ENCODE results near the gene RAD17.
A peak's percentile ranks its signal among the peaks of the same experiment; 100 is the strongest.
"Not testable (repeated sequence)": the region's sequence is repeated elsewhere in the genome, so short reads cannot be mapped to it uniquely, and the experiment has no call there.

Gene RAD17

DNA sequence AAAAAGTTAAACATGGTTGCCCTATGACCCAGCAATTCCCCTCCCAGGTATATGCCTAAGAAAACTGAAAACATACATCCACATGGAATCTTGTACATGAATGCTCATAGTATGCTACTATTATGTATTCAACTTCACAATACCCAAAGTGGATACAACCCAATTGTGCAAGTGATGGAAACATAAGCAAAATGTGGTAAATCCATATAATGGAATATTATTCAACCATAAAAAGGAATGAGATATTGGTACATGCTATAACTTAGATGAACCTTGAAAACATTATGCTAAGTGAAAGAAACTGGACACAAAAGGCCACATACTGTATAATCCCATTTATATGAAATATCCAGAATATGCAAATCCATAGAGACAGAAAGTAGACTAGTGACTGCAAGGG is 19.0 kb upstream of the RAD17 start:
- peaks cover 17 to 22% of the 10 kb centered on the region in 2 donors for H3K36me3 ChIP-seq (ENCODE audit: control insufficient read depth in 2 of 2, insufficient read depth in 2 of 2, low read length in 2 of 2)
- H3K27me3 ChIP-seq (ENCODE audit: control insufficient read depth in 1 of 2, insufficient read depth in 2 of 2, low read length in 2 of 2) = no peaks in the 10 kb centered on the region
- no peaks in the 10 kb centered on the region for H3K9me3 ChIP-seq (ENCODE audit: control insufficient read depth in 2 of 2, low read length in 2 of 2)
- no peak overlapping the region for H3K27ac ChIP-seq (ENCODE audit: low read length)
- H3K4me1 ChIP-seq (ENCODE audit: control insufficient read depth, insufficient read depth, low read length) = no peaks in the 10 kb centered on the region
- no peak overlapping the region for H3K4me3 ChIP-seq (ENCODE audit: low read length in 2 of 2)
- H3K9ac ChIP-seq (ENCODE audit: low read length in 2 of 2) = no peak overlapping the region

DNA sequence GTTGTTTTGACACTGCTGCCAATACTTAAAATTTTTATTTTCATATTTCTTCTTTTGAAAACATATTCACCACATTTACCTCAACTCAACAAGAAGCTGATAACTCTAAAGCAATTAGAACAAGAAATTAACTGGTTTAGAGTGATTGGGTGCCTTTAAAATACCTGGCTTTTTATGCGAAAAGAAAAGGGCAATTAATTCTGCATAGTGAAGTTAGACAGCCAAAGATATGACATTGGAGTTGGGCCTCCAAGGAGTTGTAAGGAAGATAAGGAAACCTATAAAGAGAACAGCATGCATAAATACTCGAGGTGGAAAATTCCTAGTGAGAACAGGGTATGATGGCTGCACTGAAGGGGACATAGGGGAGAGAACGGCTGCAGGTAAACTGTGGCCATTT is 9.9 kb upstream of the RAD17 start:
- Histone ChIP-seq H3K9ac (ENCODE audit: low read length in 2 of 2) (no peak overlapping the region), H3K4me1 (ENCODE audit: control insufficient read depth, insufficient read depth, low read length) (no peaks in the 10 kb centered on the region), H3K9me3 (ENCODE audit: control insufficient read depth in 2 of 2, low read length in 2 of 2) (no peaks in the 10 kb centered on the region), H3K27ac (ENCODE audit: low read length) (no peak overlapping the region), H3K36me3 (ENCODE audit: control insufficient read depth in 2 of 2, insufficient read depth in 2 of 2, low read length in 2 of 2) (peaks cover 4 to 18% of the 10 kb centered on the region in 2 donors), H3K27me3 (ENCODE audit: control insufficient read depth in 1 of 2, insufficient read depth in 2 of 2, low read length in 2 of 2) (no peaks in the 10 kb centered on the region), H3K4me3 (ENCODE audit: low read length in 2 of 2) (no peak overlapping the region)

DNA sequence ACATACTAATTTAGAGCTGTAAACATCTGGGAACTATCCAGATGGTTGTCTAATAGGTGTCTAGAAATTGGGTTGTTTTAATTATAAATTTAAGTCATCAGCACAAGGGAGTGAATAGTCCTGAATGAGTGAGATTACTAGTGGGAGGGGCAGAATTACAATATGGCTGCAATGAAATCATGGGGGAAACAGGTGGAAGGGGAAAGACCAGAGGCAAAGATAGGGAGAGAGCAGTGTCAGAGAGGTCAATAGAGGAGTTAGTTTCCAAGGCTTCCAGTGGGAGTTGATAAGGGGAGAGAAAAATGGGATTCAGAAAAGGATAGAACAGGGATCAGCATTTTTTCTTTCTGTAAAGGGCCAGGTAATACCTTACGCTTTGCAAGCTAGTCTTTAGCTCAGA is 9.2 kb upstream of the RAD17 start:
- H3K9me3 ChIP-seq (ENCODE audit: control insufficient read depth in 2 of 2, low read length in 2 of 2) = no peaks in the 10 kb centered on the region
- no peak overlapping the region for H3K9ac ChIP-seq (ENCODE audit: low read length in 2 of 2)
- H3K4me3 ChIP-seq (ENCODE audit: low read length in 2 of 2) = no peak overlapping the region
- no peaks in the 10 kb centered on the region for H3K27me3 ChIP-seq (ENCODE audit: control insufficient read depth in 1 of 2, insufficient read depth in 2 of 2, low read length in 2 of 2)
- H3K27ac ChIP-seq (ENCODE audit: low read length) = no peak overlapping the region
- H3K4me1 ChIP-seq (ENCODE audit: control insufficient read depth, insufficient read depth, low read length) = no peaks in the 10 kb centered on the region
- peaks cover 10 to 20% of the 10 kb centered on the region in 2 donors for H3K36me3 ChIP-seq (ENCODE audit: control insufficient read depth in 2 of 2, insufficient read depth in 2 of 2, low read length in 2 of 2)

DNA sequence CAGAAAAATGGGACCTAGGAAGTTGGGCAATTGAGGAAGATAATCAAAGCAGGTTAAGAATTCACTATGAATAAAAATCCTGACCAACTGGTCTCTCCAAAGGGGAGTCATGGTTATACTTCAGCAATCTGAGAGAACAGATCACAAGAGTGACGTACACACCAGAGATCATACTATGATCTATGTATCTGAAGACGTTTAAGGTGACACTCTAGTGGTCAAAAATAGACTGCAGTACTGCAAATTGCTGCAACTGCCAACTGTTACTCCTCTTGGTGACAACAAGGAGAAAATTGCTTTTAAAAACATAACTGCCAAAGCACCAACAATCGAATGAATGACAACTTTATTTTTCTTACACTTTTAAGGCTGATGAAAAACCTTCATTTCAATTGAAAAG is 5.2 kb upstream of the RAD17 start:
- H3K27ac ChIP-seq (ENCODE audit: low read length) = no peak overlapping the region
- H3K9me3 ChIP-seq (ENCODE audit: control insufficient read depth in 2 of 2, low read length in 2 of 2) = no peaks in the 10 kb centered on the region
- no peaks in the 10 kb centered on the region for H3K27me3 ChIP-seq (ENCODE audit: control insufficient read depth in 1 of 2, insufficient read depth in 2 of 2, low read length in 2 of 2)
- peaks cover 11 to 23% of the 10 kb centered on the region in 2 donors for H3K36me3 ChIP-seq (ENCODE audit: control insufficient read depth in 2 of 2, insufficient read depth in 2 of 2, low read length in 2 of 2)
- H3K4me3 ChIP-seq (ENCODE audit: low read length in 2 of 2) = no peak overlapping the region
- peaks cover 9% of the 10 kb centered on the region for H3K4me1 ChIP-seq (ENCODE audit: control insufficient read depth, insufficient read depth, low read length)
- no peak overlapping the region for H3K9ac ChIP-seq (ENCODE audit: low read length in 2 of 2)

DNA sequence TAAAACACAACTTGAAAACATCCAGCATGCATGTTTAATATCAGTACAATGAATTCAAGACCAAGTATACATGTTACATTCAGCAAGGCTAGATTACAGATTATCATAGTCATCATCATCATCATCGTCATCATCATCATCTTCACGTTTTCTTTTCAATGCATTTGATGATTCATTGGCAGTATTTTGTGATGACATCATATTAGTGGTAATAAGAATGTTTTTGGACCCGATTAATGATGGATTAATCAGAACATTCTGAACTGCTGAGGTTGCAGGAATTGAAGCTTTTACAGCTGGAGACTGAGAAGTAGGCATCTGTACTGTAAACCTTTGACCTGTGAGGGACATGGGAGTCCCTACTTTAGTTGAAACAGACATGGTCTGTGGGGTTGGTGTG is 4.8 kb upstream of the RAD17 start:
- Histone ChIP-seq H3K4me1 (ENCODE audit: control insufficient read depth, insufficient read depth, low read length) (peaks cover 9% of the 10 kb centered on the region), H3K27ac (ENCODE audit: low read length) (no peak overlapping the region), H3K36me3 (ENCODE audit: control insufficient read depth in 2 of 2, insufficient read depth in 2 of 2, low read length in 2 of 2) (peaks cover 11 to 23% of the 10 kb centered on the region in 2 donors), H3K9ac (ENCODE audit: low read length in 2 of 2) (no peak overlapping the region), H3K4me3 (ENCODE audit: low read length in 2 of 2) (no peak overlapping the region), H3K27me3 (ENCODE audit: control insufficient read depth in 1 of 2, insufficient read depth in 2 of 2, low read length in 2 of 2) (no peaks in the 10 kb centered on the region), H3K9me3 (ENCODE audit: control insufficient read depth in 2 of 2, low read length in 2 of 2) (no peaks in the 10 kb centered on the region)

DNA sequence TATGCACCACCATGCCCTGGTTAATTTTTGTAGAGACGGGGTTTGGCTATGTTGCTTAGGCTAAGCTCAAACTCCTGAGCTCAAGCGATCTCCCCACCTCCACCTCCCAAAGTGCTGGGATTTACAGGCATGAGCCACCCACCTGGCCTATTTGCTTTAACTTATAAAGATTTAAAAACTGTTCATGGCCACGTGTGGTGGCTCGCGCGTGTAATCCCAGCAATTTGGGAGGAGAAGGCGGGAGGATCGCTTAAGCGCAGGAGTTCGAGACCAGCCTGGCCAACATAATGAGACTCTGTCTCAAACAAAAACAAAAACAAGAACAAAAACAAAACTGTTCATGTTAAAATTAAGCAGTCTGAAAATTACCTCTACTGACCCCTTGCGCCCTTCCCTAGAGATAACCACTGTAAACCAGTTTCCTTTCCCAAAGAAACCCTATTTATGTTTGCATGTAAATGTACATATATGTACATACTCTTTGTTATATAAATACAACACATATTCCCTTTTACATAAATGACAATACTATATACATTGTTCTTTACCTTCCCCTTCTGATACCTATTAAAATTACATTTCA is 1.8 kb upstream of the RAD17 start:
- Histone ChIP-seq H3K36me3 (ENCODE audit: control insufficient read depth in 2 of 2, insufficient read depth in 2 of 2, low read length in 2 of 2) (peaks cover 11 to 23% of the 10 kb centered on the region in 2 donors), H3K9ac (ENCODE audit: low read length in 2 of 2) (peak overlapping the region in 1 of 2 donors; percentile 99), H3K9me3 (ENCODE audit: control insufficient read depth in 2 of 2, low read length in 2 of 2) (no peaks in the 10 kb centered on the region), H3K27me3 (ENCODE audit: control insufficient read depth in 1 of 2, insufficient read depth in 2 of 2, low read length in 2 of 2) (no peaks in the 10 kb centered on the region), H3K4me1 (ENCODE audit: control insufficient read depth, insufficient read depth, low read length) (peaks cover 14% of the 10 kb centered on the region), H3K27ac (ENCODE audit: low read length) (no peak overlapping the region), H3K4me3 (ENCODE audit: low read length in 2 of 2) (peak overlapping the region; percentile 94)

DNA sequence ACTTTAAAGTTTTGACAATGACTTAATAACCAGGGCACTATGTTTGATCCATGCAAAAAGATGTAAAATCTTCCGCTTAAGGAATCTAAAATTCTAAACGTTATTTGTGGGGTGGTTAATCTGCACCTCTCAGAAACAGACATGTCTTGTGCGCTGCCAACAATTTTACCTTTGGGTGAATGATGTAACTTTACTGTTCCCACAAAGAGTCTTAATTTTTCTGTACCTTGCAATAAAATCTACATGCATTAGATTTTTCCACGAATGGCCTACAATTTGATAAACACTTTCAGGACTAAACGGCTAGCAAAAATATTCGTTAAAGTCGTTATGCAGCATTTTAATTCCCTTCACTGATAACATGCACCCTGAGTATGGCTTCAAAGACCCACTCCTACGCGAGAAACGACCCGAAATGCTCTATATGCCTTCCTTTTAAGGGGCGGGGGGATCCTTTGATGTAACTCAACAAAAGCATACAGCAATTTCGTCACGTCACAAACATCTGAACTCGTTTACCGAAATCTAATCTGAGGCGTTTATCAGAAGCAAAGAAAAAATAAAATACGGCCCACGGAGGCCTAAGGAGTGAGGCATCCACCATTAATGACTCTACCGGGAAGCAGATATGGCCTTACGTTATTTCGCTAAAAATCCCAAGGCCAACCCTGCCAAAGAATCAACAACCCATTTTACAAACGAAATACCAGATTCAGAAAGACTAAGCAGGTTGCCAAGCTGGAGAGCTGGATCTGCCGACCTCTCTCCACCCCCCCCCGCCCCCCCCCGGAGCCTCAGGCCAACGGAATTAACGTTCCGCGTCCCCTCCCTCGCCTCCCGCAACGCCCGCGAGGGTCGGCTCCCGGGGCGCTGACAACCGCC is 919 bp upstream of the RAD17 start:
- Histone ChIP-seq H3K9me3 (ENCODE audit: control insufficient read depth in 2 of 2, low read length in 2 of 2) (no peaks in the 10 kb centered on the region), H3K4me3 (ENCODE audit: low read length in 2 of 2) (peak overlapping the region; percentile 94), H3K27ac (ENCODE audit: low read length) (peak overlapping the region; percentile 97), H3K27me3 (ENCODE audit: control insufficient read depth in 1 of 2, insufficient read depth in 2 of 2, low read length in 2 of 2) (no peaks in the 10 kb centered on the region), H3K9ac (ENCODE audit: low read length in 2 of 2) (peak overlapping the region; percentile 97 to 99), H3K36me3 (ENCODE audit: control insufficient read depth in 2 of 2, insufficient read depth in 2 of 2, low read length in 2 of 2) (peaks cover 11 to 19% of the 10 kb centered on the region in 2 donors), H3K4me1 (ENCODE audit: control insufficient read depth, insufficient read depth, low read length) (peaks cover 14% of the 10 kb centered on the region)

DNA sequence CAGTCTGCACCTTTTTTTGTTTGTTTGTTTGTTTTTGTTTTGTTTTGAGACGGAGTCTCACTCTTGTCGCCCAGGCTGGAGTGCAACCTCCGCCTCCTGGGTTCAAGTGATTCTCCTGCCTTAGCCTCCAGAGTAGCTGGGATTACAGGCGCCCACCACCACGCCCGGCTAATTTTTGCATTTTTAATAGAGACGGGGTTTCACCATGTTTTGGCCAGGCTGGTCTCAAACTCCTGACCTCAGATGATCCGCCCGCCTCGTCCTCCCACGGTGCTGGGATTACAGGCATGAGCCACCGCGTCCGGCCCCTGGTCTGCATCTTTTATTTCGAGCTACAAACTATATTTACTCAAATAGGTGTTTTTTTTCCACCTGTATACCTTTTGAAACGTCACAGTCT is 717 bp downstream of the RAD17 start:
- not testable (repeated sequence) for H3K9me3 ChIP-seq (ENCODE audit: control insufficient read depth in 2 of 2, low read length in 2 of 2); H3K36me3 ChIP-seq (ENCODE audit: control insufficient read depth in 2 of 2, insufficient read depth in 2 of 2, low read length in 2 of 2); H3K27me3 ChIP-seq (ENCODE audit: control insufficient read depth in 1 of 2, insufficient read depth in 2 of 2, low read length in 2 of 2); H3K27ac ChIP-seq (ENCODE audit: low read length)
- Histone ChIP-seq H3K9ac (ENCODE audit: low read length in 2 of 2) (peak overlapping the region; percentile 97 to 99), H3K4me3 (ENCODE audit: low read length in 2 of 2) (peak overlapping the region; percentile 94), H3K4me1 (ENCODE audit: control insufficient read depth, insufficient read depth, low read length) (peaks cover 14% of the 10 kb centered on the region)

DNA sequence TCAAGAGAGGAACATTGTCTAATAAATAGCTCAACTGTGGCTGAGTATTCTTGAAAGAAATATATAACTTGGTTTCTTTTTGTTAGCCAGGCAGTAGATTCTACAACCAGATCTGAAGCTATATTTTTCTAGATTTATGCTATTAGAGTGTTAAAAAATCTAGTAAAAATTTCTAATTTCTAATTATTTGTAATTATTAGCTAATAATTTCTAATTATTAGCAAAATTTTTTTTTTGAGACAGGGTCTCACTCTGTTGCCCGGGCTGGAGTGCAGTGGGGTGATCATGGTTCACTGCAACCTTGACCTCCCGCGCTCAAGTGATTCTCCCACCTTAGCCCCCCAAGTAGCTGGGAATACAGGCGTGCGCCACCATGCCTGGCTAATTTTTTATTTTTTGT is 2.8 kb downstream of the RAD17 start:
- Histone ChIP-seq H3K9ac (ENCODE audit: low read length in 2 of 2) (no peak overlapping the region), H3K27me3 (ENCODE audit: control insufficient read depth in 1 of 2, insufficient read depth in 2 of 2, low read length in 2 of 2) (no peaks in the 10 kb centered on the region), H3K4me3 (ENCODE audit: low read length in 2 of 2) (no peak overlapping the region), H3K9me3 (ENCODE audit: control insufficient read depth in 2 of 2, low read length in 2 of 2) (no peaks in the 10 kb centered on the region), H3K4me1 (ENCODE audit: control insufficient read depth, insufficient read depth, low read length) (peaks cover 14% of the 10 kb centered on the region), H3K36me3 (ENCODE audit: control insufficient read depth in 2 of 2, insufficient read depth in 2 of 2, low read length in 2 of 2) (peaks cover 7 to 9% of the 10 kb centered on the region in 2 donors), H3K27ac (ENCODE audit: low read length) (no peak overlapping the region)

DNA sequence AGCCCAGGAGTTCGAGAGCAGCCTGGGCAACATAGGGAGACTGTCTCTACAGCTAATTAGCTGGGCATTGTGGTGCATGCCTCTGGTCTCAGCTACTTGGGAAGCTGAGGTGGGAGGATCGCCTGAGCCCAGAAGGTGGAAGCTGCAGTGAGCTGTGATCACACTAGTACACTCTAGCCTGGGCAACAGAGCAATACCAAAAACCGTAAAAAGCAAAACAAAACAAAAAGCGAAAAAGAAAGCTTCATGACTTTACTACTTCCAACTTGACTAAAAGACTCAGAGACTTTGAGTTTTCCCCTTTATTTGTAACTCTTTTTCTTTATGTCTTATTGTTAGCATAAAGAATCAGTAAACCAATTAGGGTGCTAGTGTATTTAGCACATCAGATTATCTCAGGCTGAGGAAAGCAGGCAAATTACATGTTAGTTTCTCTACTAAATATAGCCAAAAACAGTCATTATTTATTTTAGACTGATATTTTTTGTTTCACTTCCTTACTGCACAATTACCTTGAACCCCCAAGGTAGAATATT is 5.4 kb downstream of the RAD17 start:
- Histone ChIP-seq H3K9ac (ENCODE audit: low read length in 2 of 2) (no peak overlapping the region), H3K4me1 (ENCODE audit: control insufficient read depth, insufficient read depth, low read length) (peaks cover 5% of the 10 kb centered on the region), H3K36me3 (ENCODE audit: control insufficient read depth in 2 of 2, insufficient read depth in 2 of 2, low read length in 2 of 2) (peaks cover 13 to 14% of the 10 kb centered on the region in 2 donors), H3K27ac (ENCODE audit: low read length) (no peak overlapping the region), H3K4me3 (ENCODE audit: low read length in 2 of 2) (no peak overlapping the region), H3K9me3 (ENCODE audit: control insufficient read depth in 2 of 2, low read length in 2 of 2) (no peaks in the 10 kb centered on the region), H3K27me3 (ENCODE audit: control insufficient read depth in 1 of 2, insufficient read depth in 2 of 2, low read length in 2 of 2) (no peaks in the 10 kb centered on the region)

DNA sequence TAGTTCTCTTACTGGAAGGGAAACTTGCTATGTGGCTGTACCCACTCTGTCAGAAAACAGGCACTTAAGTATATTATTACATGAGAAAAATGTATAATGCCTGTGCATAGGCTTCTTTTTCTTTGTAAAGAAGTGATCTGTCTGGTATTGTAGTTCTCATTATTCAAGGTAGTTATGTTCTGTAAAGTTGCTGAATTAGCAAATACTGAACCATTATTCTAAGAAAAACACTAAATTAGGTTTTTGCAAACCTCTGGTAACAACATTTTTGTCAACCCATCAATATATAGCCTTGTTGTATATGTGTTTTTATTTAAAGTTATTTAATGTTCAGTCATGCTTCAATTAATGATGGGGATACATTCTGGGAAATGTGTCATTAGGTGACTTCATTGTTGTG is 8.8 kb downstream of the RAD17 start:
- Histone ChIP-seq H3K27me3 (ENCODE audit: control insufficient read depth in 1 of 2, insufficient read depth in 2 of 2, low read length in 2 of 2) (no peaks in the 10 kb centered on the region), H3K36me3 (ENCODE audit: control insufficient read depth in 2 of 2, insufficient read depth in 2 of 2, low read length in 2 of 2) (peaks cover 16 to 20% of the 10 kb centered on the region in 2 donors), H3K4me3 (ENCODE audit: low read length in 2 of 2) (no peak overlapping the region), H3K4me1 (ENCODE audit: control insufficient read depth, insufficient read depth, low read length) (no peaks in the 10 kb centered on the region), H3K27ac (ENCODE audit: low read length) (no peak overlapping the region), H3K9me3 (ENCODE audit: control insufficient read depth in 2 of 2, low read length in 2 of 2) (no peaks in the 10 kb centered on the region), H3K9ac (ENCODE audit: low read length in 2 of 2) (no peak overlapping the region)
